ENCODE measurements around the gene SORT1. TPM values are rescaled to one million over a fixed set of nuclear protein-coding genes. Genes with fewer than 3 reads are reported as not detected.

Gene SORT1
- total and polyA plus RNA-seq, 2 of the 8 experiments (the other 6 are each of a cell fraction or from before 2014, with no cell fraction given) = 18.7 to 69.6 TPM

DNA sequence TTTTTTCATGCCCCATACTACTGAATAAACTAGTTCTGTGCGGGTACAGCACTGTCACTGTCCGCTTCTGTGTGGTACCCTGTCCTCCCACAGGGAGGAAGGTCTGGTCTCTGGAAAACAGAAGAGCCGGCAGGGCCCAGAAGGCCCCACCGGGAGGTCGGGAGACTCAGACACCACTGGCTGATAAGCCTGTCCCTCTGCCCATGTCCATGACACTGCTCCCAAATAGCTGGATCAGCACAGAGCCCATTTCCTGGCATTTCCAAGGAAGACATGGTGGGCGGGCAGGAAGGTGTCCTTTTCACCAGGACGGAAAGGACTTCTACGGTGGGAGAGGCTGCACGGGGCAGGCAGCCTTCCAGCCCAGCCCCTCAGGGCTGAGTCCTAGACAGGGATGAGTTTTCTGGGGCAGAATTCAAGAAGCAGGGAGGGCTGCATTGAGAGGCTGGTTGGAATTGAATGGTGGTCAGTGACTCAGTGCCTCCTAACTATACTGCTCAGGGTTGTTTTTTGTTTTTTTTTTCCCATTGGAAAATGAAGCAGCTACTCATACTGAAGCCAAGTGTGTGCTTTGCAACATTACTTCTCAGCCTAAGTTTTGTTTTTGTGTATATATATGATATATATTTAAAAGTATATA lies 121.9 kb downstream of the SORT1 start:
- peaks cover 0 to 5% of the 10 kb centered on the region in 2 experiments for H4K20me1 ChIP-seq (replicated peaks in 1 of 2; ENCODE audit: control insufficient read depth in 1 of 2, insufficient read depth in 2 of 2, low read length in 2 of 2)
- no peak overlapping the region for H4K5ac ChIP-seq (ENCODE audit: insufficient read length, low read depth, low read length)
- no peaks in the 10 kb centered on the region for H3K27me3 ChIP-seq (replicated peaks in 1 of 4; ENCODE audit: control insufficient read depth in 3 of 4, extremely low read depth in 1 of 4, insufficient read depth in 3 of 4, low read length in 3 of 4)
- H3K4me1 ChIP-seq (replicated peaks in 1 of 4; ENCODE audit: control insufficient read depth in 3 of 4, insufficient read depth in 4 of 4, low read length in 3 of 4) = peaks cover 0 to 10% (median 3%) of the 10 kb centered on the region in 4 experiments; a peak in 5 of 7 replicates
- no peak overlapping the region for H2BK120ac ChIP-seq (replicated peaks; ENCODE audit: low read depth, low read length)
- no peak overlapping the region for H2BK5ac ChIP-seq (ENCODE audit: low read depth, low read length)
- no peak overlapping the region for H3K4ac ChIP-seq (replicated peaks; ENCODE audit: insufficient read length, low read depth, low read length)
- H3K14ac ChIP-seq (ENCODE audit: insufficient read length) = no peak overlapping the region
- no peak overlapping the region for H3K23ac ChIP-seq (ENCODE audit: insufficient read length)
- FAIRE-seq = no peak
- H3K23me2 ChIP-seq (ENCODE audit: low read depth, low read length) = no peaks in the 10 kb centered on the region
- no peak overlapping the region for H3K27ac ChIP-seq (ENCODE audit: low read depth, low read length)
- H3K18ac ChIP-seq (ENCODE audit: extremely low read depth, low read length) = no peak overlapping the region
- H3K56ac ChIP-seq (replicated peaks; ENCODE audit: insufficient read length, low read depth, low read length) = no peak overlapping the region
- H2AFZ ChIP-seq (ENCODE audit: low read length) = no peak overlapping the region
- H2AK5ac ChIP-seq (ENCODE audit: low read depth, low read length) = no peak overlapping the region
- ChIA-PET CTCF (ENCODE audit: partially characterized antibody) (interaction anchor here (0.8 to 5.2 kb wide), 15 partner anchors 8 to 264 kb away, joined by 3 to 113 read pairs (median 7); partner anchors contain the start of genes MYBPHL, SARS1 and SORT1), POLR2A (ENCODE audit: partially characterized antibody) (interaction anchor here (1.0 to 2.4 kb wide), 7 partner anchors 10 to 122 kb away, joined by 3 to 17 read pairs (median 6); partner anchors contain the start of gene SORT1)
- no peak overlapping the region for H3K9ac ChIP-seq (replicated peaks in 1 of 4; ENCODE audit: extremely low read depth in 1 of 4, low read depth in 3 of 4, low read length in 3 of 4)
- H4K8ac ChIP-seq (ENCODE audit: extremely low read depth, insufficient read depth, low read length) = no peak overlapping the region
- H3K79me2 ChIP-seq (ENCODE audit: control insufficient read depth in 1 of 2, insufficient read depth in 2 of 2, low read length in 2 of 2) = no peaks in the 10 kb centered on the region; a peak in 1 of 4 replicates
- no peak overlapping the region for H3K4me2 ChIP-seq (ENCODE audit: insufficient read depth in 1 of 2, low read depth in 2 of 2, low read length in 2 of 2)
- H2BK20ac ChIP-seq (ENCODE audit: low read length) = no peak overlapping the region
- DNase-seq (ENCODE audit: low read depth in 1 of 2, low spot score in 2 of 2) = no peak
- H3K79me1 ChIP-seq (ENCODE audit: low read depth, low read length) = no peaks in the 10 kb centered on the region
- H2BK15ac ChIP-seq (ENCODE audit: low read length) = no peak overlapping the region
- 86% methylated on average over 9 of the region's 9 CpGs; no CpG with 5 or more reads in 1 of the 2 experiments for whole genome bisulfite sequencing, 2 experiments (ENCODE audit: extremely low coverage in 1 of 2, insufficient coverage in 1 of 2, insufficient read length in 1 of 2, insufficient replicate concordance in 2 of 2, low coverage in 1 of 2, low lambda C conversion rate in 2 of 2, missing lambda C conversion rate in 1 of 2)
- H4K91ac ChIP-seq (replicated peaks; ENCODE audit: insufficient read length, low read length) = no peak overlapping the region
- no peaks in the 10 kb centered on the region for H3K9me3 ChIP-seq (ENCODE audit: insufficient read depth in 2 of 2, low read depth in 1 of 2, low read length in 1 of 2)
- no peak overlapping the region for H2BK12ac ChIP-seq (ENCODE audit: low read depth, low read length)
- peaks cover 10 to 19% (median 17%) of the 10 kb centered on the region in 4 experiments; a peak in 6 of 8 replicates for H3K36me3 ChIP-seq (ENCODE audit: control insufficient read depth in 2 of 4, insufficient read depth in 4 of 4, low read length in 3 of 4)
- no peak overlapping the region for H3K4me3 ChIP-seq (ENCODE audit: extremely low read depth in 1 of 4, insufficient read depth in 2 of 4, low read depth in 3 of 4, low read length in 4 of 4)
- TF ChIP-seq RFX5 (IDR thresholded peaks at IDR 0.05; ENCODE audit: borderline replicate concordance, low read depth, low read length) (no peak), SIRT6 (IDR thresholded peaks at IDR 0.05; ENCODE audit: low read length) (no peak), BACH1 (IDR thresholded peaks at IDR 0.05; ENCODE audit: low read length) (no peak), CREB1 (IDR thresholded peaks at IDR 0.05) (no peak), RAD21 (IDR thresholded peaks at IDR 0.05 in 1 of 2, conservative IDR thresholded peaks at IDR 0.05 in 1 of 2; ENCODE audit: low read depth in 2 of 2, low read length in 2 of 2) (no peak), SAP30 (IDR thresholded peaks at IDR 0.05; ENCODE audit: insufficient read depth, insufficient replicate concordance, low read length) (no peak), HDAC2 (IDR thresholded peaks at IDR 0.05; ENCODE audit: borderline replicate concordance in 1 of 2, low read depth in 2 of 2, low read length in 2 of 2) (no peak), CEBPB (IDR thresholded peaks at IDR 0.05; ENCODE audit: low read depth, low read length) (no peak), GTF2F1 (IDR thresholded peaks at IDR 0.05; ENCODE audit: borderline replicate concordance, low read depth, low read length) (no peak), SP4 (IDR thresholded peaks at IDR 0.05; ENCODE audit: low read length) (no peak)
- TF ChIP-seq, protein P1, sequence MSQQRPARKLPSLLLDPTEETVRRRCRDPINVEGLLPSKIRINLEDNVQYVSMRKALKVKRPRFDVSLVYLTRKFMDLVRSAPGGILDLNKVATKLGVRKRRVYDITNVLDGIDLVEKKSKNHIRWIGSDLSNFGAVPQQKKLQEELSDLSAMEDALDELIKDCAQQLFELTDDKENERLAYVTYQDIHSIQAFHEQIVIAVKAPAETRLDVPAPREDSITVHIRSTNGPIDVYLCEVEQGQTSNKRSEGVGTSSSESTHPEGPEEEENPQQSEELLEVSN (IDR thresholded peaks at IDR 0.05) = no peak
